RPMI7951 (cell line): ENCODE results near the gene DEXI. TPM values are rescaled to one million over a fixed set of nuclear protein-coding genes. Genes with fewer than 3 reads are reported as not detected.

Source experiments
- DNase-seq: peaks from one replicate; pipeline ENCODE4 v3.0.0-alpha.2; 2012; ENCODE audit warnings: low read depth
- total RNA-seq: library from RNA; depleted of rRNA; stranded (reverse); fragments of >200 nt; shearing (Covaris generic); gene quantifications from 2 replicates; pipeline ENCODE4 v1.2.3, GENCODE V29; 2014; rRNA removed

The DEXI gene
- total RNA-seq, 1 experiment from 2014 or later, result 39.4 TPM

GRCh38 chr16:10892782-10893318 is 49.4 kb downstream of the DEXI start:
- DNase-seq, result no peak

- no peak for DNase-seq
Measured at GRCh38 chr16:10889855-10890254, 52.4 kb downstream of the DEXI start.

- DNase-seq, result no peak
Measured at GRCh38 chr16:10888320-10888937, 53.8 kb downstream of the DEXI start.

- no peak for DNase-seq
Measured at GRCh38 chr16:10885246-10885645, 57.0 kb downstream of the DEXI start.

- no peak for DNase-seq
Measured at GRCh38 chr16:10883004-10883403, 59.3 kb downstream of the DEXI start.

- no peak for DNase-seq
Measured at GRCh38 chr16:10881479-10882030, 60.7 kb downstream of the DEXI start.

GRCh38 chr16:10880594-10881452 is 61.4 kb downstream of the DEXI start:
- no peak for DNase-seq

GRCh38 chr16:10879681-10880589 is 62.3 kb downstream of the DEXI start:
- no peak for DNase-seq

Other genes starting within 250 kb of the DEXI start
- not detected in 2 replicates for gene TEKT5, start 247.5 kb downstream of the DEXI start, total RNA-seq
- gene NUBP1, start 198.6 kb downstream of the DEXI start, total RNA-seq, result 31.8 and 35.1 TPM in 2 replicates
- not detected in 2 replicates for gene TVP23A, start 123.7 kb downstream of the DEXI start, total RNA-seq
- gene CIITA, start 65.3 kb downstream of the DEXI start, total RNA-seq, result 0.12 and 0.49 TPM in 2 replicates
- gene CLEC16A, start 2.1 kb upstream of the DEXI start, total RNA-seq, result 8.7 and 8.8 TPM in 2 replicates